GM13977 (cell line): ENCODE measurements around the gene SPEF2.

Experiments
- DNase-seq: peaks from one replicate; pipeline ENCODE4 v3.0.0; 2012; ENCODE audit warnings: low spot score
- in situ Hi-C: fragments of 300-500 bp; cut with MboI; formaldehyde crosslinking; loops from one replicate; pipeline ENCODE4 v1.12.0; 2022; ENCODE audit warnings: low sequenced_read_pairs, low pct_unique_long_range_greater_than_20kb, mixed read lengths, inconsistent platforms; ENCODE audit not compliant: unreplicated experiment
- TF ChIP-seq, protein P1 (sequence below): IDR thresholded peaks from 2 replicates; pipeline ENCODE4 v1.5.1; 2012; ENCODE audit warnings: mild to moderate bottlenecking, control low read depth; ENCODE audit not compliant: insufficient read depth; ENCODE audit errors: extremely low read depth, missing control alignments

Gene SPEF2

DNA sequence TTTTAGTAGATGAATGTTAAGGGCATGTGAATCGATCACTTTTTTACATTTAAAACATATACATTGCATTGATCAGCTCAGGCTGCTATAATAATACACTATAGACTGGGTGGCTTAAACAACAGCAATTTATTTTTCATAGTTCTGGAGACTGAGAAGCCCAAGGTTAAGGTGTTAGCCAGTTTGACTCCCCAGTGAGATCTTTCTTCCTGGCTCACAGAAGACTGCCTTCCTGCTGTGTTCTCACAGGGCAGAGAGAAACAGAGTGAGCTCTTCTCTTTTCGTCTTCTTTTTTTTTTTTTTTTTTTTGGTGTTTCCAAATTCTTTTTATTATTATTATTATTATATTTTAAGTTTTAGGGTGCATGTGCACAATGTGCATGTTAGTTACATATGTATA is 56.4 kb downstream of the SPEF2 start:
- TF ChIP-seq, protein P1, sequence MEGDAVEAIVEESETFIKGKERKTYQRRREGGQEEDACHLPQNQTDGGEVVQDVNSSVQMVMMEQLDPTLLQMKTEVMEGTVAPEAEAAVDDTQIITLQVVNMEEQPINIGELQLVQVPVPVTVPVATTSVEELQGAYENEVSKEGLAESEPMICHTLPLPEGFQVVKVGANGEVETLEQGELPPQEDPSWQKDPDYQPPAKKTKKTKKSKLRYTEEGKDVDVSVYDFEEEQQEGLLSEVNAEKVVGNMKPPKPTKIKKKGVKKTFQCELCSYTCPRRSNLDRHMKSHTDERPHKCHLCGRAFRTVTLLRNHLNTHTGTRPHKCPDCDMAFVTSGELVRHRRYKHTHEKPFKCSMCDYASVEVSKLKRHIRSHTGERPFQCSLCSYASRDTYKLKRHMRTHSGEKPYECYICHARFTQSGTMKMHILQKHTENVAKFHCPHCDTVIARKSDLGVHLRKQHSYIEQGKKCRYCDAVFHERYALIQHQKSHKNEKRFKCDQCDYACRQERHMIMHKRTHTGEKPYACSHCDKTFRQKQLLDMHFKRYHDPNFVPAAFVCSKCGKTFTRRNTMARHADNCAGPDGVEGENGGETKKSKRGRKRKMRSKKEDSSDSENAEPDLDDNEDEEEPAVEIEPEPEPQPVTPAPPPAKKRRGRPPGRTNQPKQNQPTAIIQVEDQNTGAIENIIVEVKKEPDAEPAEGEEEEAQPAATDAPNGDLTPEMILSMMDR, result no peak
- in situ Hi-C loops, result no loop called here

DNA sequence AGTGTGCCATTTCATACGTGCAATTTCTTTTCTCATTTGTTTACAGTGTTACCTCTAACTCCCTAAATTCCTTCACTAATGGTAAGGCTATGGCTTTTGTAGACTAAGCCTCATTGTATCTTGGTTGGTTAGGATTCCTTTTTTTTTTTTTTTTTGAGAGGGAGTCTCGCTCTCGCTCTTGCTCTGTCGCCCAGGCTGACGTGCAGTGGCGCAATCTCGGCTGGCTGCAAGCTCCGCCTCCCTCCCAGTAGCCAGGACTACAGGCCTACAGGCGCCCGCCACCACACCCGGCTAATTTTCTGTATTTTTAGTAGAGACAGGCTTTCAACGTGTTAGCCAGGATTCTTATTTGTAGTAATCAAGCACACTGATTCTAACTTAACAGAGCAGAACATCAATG is 57.7 kb downstream of the SPEF2 start:
- TF ChIP-seq, protein P1, result no peak
- no peak for DNase-seq
- in situ Hi-C loops, result no loop called here

More for the DNA sequence above, 56.4 kb downstream of the SPEF2 start:
- DNase-seq, result no peak

DNA sequence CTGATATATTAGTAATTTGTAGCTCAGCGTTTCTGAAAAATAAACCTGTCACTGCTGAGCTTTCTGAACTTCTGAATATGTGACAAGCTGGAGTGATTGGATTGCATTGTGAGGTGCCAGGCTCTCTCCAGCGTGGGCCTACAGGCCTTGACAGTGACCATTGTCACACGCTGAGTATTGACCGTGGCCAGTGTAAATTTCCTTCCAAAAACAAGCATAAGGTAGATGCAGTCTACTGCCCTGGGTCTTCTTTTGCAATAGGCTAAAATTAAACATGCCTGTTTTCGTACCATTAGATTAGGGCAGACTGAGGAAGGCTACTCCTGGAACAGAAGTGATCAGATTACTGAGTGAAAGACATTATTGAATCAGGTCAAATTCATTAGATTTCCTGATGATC is 60.2 kb downstream of the SPEF2 start:
- in situ Hi-C loops, result no loop called here
- DNase-seq, result no peak
- TF ChIP-seq, protein P1, result no peak

DNA sequence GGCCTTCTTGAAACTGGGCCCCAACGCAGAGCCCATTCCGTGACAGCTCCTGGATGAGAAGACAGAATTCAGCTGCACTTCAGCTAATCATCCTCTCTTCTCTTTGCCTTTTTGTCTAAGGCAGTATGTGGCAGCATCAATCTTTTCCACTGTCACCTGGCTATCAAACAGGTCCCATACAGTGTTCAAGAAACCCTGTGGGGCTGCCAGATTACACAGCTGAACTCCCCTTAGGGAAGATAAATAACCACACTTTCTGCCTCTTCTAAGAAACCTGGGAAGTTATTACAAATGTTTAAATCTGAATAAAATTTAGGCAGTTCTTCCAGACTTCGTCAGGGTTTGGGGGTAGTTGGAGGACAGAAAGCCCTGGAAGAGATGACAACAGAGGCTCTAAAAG is 61.0 kb downstream of the SPEF2 start:
- in situ Hi-C loops, result no loop called here
- TF ChIP-seq, protein P1, result no peak
- no peak for DNase-seq

DNA sequence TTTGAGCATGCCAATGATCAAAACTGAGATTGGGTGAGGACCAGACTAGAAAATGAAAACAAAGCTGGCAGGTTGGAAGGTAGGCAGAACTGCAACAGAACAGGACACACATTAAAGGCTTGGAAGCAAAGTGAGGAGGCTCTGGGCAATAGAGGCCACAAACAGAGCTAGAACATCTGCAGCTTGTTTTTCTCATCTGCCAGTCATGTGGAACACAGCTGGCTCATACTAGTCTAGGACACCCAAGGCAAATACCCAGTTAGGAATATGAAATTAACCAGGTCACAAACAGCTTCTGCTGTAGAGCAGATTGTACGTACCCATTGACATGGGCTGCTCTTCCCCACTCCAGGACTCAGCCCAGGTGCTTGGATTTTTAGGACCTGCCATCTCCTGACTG is 61.7 kb downstream of the SPEF2 start:
- DNase-seq, result no peak
- TF ChIP-seq, protein P1, result no peak
- in situ Hi-C loops, result no loop called here

DNA sequence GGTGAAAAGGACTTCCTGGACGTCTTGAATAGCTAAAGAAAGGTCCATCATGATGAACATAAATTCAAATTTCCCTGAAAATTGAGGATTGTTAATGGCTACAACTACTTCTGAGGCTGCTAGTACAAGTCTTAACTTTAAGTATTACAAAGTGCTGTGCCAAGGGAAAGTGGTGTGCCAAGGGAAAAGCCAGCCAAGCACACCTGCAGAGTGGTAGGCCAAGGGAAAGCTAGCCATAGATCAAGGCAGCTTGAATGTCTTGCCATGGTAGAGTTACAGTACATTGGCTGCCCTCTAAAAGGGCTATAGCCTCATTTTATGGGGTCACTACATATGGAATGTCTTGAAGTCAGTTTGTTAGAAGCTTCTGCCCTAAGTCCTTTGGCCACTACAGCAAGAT is 64.2 kb downstream of the SPEF2 start:
- DNase-seq, result no peak
- in situ Hi-C loops, result no loop called here

DNA sequence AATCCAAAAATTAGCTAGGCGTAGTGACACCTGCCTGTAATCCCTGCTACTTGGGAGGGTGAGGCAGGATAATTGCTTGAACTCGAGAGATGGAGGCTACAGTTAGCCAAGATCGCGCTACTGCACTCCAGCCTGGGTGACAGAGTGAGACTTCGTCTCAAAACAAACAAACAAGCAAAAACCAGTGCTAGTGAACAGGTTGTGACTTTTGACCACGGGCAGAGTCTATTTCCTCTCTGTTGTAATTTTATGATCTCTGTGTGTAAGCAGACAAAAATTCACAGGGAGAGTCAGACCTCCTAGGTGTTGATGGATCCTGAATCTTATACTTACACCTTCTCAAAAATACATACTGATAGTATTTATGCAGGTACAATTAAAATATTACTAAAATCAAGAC is 65.8 kb downstream of the SPEF2 start:
- in situ Hi-C loops, result no loop called here
- TF ChIP-seq, protein P1, result no peak

More for the DNA sequence above, 64.2 kb downstream of the SPEF2 start:
- TF ChIP-seq, protein P1, result no peak

More for the DNA sequence above, 65.8 kb downstream of the SPEF2 start:
- DNase-seq, result no peak
